Heart left ventricle (tissue), 13 donors: Measurements from ENCODE around the gene CRTC2.

Experiments used
- POLR2A ChIP-seq, 2 donors: fragments of 450-650 bp; IDR thresholded peaks; one replicate each; pipeline ENCODE4 v1.6.1; 2017; ENCODE audit warnings: antibody characterized with exemption in 2 of 2, mild to moderate bottlenecking in 2 of 2, moderate library complexity in 2 of 2
- TF ChIP-seq, protein P1 (sequence below), 12 donors: fragments of 200-600 bp; sonication (generic) in 4 of 12; IDR thresholded peaks; one replicate each; pipeline versions ENCODE4 v1.5.0 to v1.8.0; 2018 to 2022; ENCODE audit warnings: antibody characterized with exemption in 12 of 12, mild to moderate bottlenecking in 5 of 12
- donor health status: ischemic (EF 13 %, LVEDD 7.1; RV severe dilation, severe dysfunction).
- donor health status: DM: no; HTN: yes; CAD: no.
- donor health status: DM: no; HTN: no; CAD: no.
- donor health status: ischemic (EF 25% LVEDD 6.9; RV normal size, moderate dysfunction).
- donor health status: ischemic (EF 25% LVEDD 5.7; RV mildly dilated, moderate dysfunction).
- donor health status: ischemic (EF 35%, LVEDD 5.7; RV mildly dilated, moderate dysfunction).
- donor health status: nonischemic (EF 11% LVEDD 7.7; RV severe dilation, severe dysfunction).
- donor health status: DM: yes; HTN: yes; CAD: no.
- donor health status: PGD.
- donor health status: ischemic (EF 29% LVEDD 5.4; RV normal size, mild dysfunction).
- donor health status: nonischemic (EF 23%, LVEDD 6.1; RV moderate dilation, normal function).

DNA sequence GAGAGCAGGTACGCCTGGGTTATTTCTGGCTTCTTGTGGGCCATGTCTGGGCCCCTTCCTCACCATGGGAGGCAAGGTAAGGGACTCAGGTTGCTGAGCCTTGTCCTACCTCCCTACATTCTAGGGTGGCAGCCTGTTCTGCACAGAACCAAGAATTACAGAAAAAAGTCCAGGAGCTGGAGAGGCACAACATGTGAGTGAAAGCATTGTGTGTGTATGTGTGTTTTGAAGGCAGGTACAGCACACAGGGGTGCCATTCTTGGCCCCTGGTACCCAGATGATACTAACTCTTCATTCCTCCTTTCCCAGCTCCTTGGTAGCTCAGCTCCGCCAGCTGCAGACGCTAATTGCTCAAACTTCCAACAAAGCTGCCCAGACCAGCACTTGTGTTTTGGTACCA is 14.7 kb upstream of the CRTC2 start:
- TF ChIP-seq, protein P1, sequence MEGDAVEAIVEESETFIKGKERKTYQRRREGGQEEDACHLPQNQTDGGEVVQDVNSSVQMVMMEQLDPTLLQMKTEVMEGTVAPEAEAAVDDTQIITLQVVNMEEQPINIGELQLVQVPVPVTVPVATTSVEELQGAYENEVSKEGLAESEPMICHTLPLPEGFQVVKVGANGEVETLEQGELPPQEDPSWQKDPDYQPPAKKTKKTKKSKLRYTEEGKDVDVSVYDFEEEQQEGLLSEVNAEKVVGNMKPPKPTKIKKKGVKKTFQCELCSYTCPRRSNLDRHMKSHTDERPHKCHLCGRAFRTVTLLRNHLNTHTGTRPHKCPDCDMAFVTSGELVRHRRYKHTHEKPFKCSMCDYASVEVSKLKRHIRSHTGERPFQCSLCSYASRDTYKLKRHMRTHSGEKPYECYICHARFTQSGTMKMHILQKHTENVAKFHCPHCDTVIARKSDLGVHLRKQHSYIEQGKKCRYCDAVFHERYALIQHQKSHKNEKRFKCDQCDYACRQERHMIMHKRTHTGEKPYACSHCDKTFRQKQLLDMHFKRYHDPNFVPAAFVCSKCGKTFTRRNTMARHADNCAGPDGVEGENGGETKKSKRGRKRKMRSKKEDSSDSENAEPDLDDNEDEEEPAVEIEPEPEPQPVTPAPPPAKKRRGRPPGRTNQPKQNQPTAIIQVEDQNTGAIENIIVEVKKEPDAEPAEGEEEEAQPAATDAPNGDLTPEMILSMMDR (IDR thresholded peaks at IDR 0.05): no peak
- TF ChIP-seq POLR2A (IDR thresholded peaks at IDR 0.05): no peak
